Lung (tissue), 12 donors: ENCODE measurements around the gene PRKG1. TPM values are rescaled to one million over a fixed set of nuclear protein-coding genes. Genes with fewer than 3 reads are reported as not detected.

Experiments
- ATAC-seq: fragments of 200-7000 bp; cut with Tn5 transposase; one replicate; pipeline ENCODE4 v1.9.1; 2020; ENCODE audit warnings: moderate number of reproducible peaks; ENCODE audit not compliant: insufficient read depth, low FRiP score
- DNase-seq, 3 donors: peaks; one replicate each; pipeline ENCODE4 v3.0.0-alpha.2; 2013 to 2017
- H3K27ac ChIP-seq, 2 donors: one replicate each; pipeline ENCODE4 v1.5.1; 2013; ENCODE audit warnings: mild to moderate bottlenecking in 2 of 2, moderate library complexity in 2 of 2, control low read depth in 1 of 2, inconsistent platforms in 1 of 2, low read depth in 1 of 2, low read length in 1 of 2
- H3K27me3 ChIP-seq, 3 donors: one replicate each; pipeline ENCODE4 v1.5.1; 2013; ENCODE audit warnings: low read length in 2 of 3; ENCODE audit not compliant: control insufficient read depth in 3 of 3, insufficient read depth in 3 of 3
- H3K36me3 ChIP-seq, 4 donors: one replicate each; pipeline ENCODE4 v1.5.1; 2013; ENCODE audit warnings: low read length in 4 of 4, mild to moderate bottlenecking in 1 of 4, moderate library complexity in 1 of 4; ENCODE audit not compliant: control insufficient read depth in 4 of 4, insufficient read depth in 4 of 4
- H3K4me1 ChIP-seq, 5 donors: one replicate each; pipeline ENCODE4 v1.5.1; 2013; ENCODE audit warnings: low read length in 5 of 5, mild to moderate bottlenecking in 2 of 5, moderate library complexity in 1 of 5; ENCODE audit not compliant: control insufficient read depth in 5 of 5, insufficient read depth in 5 of 5
- H3K4me3 ChIP-seq: one replicate; pipeline ENCODE4 v1.5.1; 2013; ENCODE audit warnings: mild to moderate bottlenecking, control low read depth, moderate library complexity
- H3K9ac ChIP-seq, 2 donors: one replicate each; pipeline ENCODE4 v1.5.1; 2013; ENCODE audit warnings: low read length in 2 of 2, control low read depth in 1 of 2; ENCODE audit not compliant: insufficient read depth in 1 of 2
- H3K9me3 ChIP-seq, 4 donors: one replicate each; pipeline ENCODE4 v1.5.1; 2013; ENCODE audit warnings: low read length in 3 of 4, mild to moderate bottlenecking in 1 of 4, moderate library complexity in 1 of 4; ENCODE audit not compliant: control insufficient read depth in 4 of 4, insufficient read depth in 3 of 4
- WGBS, 2 donors: extraction: QIAGEN DNeasy Blood & Tissue Kit; methylation state at CpG; one replicate each; pipeline ENCODE4 v1.1.7; 2013; 5-methylcytosine and 5-hydroxymethylcytosine counted together
- polyA plus RNA-seq, 2 donors: library from polyadenylated mRNA; stranded (reverse); fragments of 200-250 nt; gene quantifications; one replicate each; pipeline ENCODE4 v1.2.1, GENCODE V29; 2013
- total RNA-seq, 2 donors: library from RNA; depleted of rRNA in 1 of 2; stranded (reverse); fragments of >200 nt in 1 of 2; gene quantifications; one replicate each; pipeline ENCODE4 v1.2.1, GENCODE V29; 2014 to 2021
- TF ChIP-seq, protein P1 (sequence below): IDR thresholded peaks from 2 replicates; pipeline ENCODE4 v1.5.1; 2012; ENCODE audit warnings: mild to moderate bottlenecking; ENCODE audit errors: control extremely low read depth, extremely low read depth
- donor health status: control.
- donor health status: control.
- donor health status: Bipolar disorder and iron deficiency.
- donor health status: healthy.
- donor health status: DM: yes; HTN: yes; CAD: no.

Gene PRKG1
- total and polyA plus RNA-seq, 4 donors: 2.1 to 50.8 (median 15.1) TPM

GRCh38 chr10:51231754-51232153, 157.5 kb downstream of the PRKG1 start:
- TF ChIP-seq, protein P1, sequence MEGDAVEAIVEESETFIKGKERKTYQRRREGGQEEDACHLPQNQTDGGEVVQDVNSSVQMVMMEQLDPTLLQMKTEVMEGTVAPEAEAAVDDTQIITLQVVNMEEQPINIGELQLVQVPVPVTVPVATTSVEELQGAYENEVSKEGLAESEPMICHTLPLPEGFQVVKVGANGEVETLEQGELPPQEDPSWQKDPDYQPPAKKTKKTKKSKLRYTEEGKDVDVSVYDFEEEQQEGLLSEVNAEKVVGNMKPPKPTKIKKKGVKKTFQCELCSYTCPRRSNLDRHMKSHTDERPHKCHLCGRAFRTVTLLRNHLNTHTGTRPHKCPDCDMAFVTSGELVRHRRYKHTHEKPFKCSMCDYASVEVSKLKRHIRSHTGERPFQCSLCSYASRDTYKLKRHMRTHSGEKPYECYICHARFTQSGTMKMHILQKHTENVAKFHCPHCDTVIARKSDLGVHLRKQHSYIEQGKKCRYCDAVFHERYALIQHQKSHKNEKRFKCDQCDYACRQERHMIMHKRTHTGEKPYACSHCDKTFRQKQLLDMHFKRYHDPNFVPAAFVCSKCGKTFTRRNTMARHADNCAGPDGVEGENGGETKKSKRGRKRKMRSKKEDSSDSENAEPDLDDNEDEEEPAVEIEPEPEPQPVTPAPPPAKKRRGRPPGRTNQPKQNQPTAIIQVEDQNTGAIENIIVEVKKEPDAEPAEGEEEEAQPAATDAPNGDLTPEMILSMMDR: no peak

DNA sequence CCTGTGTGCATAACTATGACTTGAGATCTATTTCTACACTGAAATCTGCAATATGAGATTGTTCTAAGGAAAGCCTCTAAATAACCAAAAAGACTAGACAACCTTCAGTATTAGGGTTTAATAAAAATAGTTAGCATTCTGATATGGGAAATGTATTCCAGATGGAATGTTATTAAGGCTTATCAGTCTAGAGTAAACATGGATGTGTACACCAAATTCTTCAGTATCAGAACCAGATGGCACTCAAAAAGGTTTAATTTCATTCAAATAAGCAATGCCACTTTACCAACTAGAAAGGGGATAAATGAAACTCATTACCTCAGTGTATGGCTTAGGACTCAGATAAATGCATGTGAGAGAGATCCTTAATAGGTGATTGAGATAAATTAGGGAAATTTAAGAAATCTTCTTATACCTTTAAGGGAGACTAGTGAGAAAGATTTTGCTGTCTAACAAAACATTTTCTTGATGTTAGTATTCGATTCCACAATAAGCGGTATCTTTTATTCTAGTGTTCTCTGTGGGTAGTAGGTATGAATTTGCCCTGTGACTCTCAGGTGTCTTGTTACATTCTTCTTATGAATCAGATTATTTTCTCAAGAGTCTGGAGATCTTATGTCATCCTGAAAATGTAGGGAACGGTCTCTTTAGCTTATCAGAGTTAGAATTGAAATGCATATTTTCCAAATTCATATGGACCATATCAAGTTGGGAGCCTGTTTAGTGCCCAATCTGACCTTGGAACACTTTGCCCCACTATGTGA, 159.2 kb downstream of the PRKG1 start:
- WGBS, 2 donors: 87 to 95% methylated on average over 3 of the region's 3 CpGs

More at GRCh38 chr10:51231754-51232153, 157.5 kb downstream of the PRKG1 start:
- Histone ChIP-seq H3K27ac (no peak overlapping the region), H3K27me3 (no peaks in the 10 kb centered on the region), H3K4me1 (peaks cover 0 to 25% (median 0%) of the 10 kb centered on the region in 5 donors), H3K36me3 (no peaks in the 10 kb centered on the region), H3K9ac (no peak overlapping the region), H3K4me3 (no peak overlapping the region), H3K9me3 (no peaks in the 10 kb centered on the region)
- ATAC-seq (no peak), DNase-seq (peak in 2 of 3 donors; percentile 22 to 41)
- WGBS, 2 donors: 53 to 78% methylated on average over 1 of the region's 1 CpG

GRCh38 chr10:51235865-51236264, 161.6 kb downstream of the PRKG1 start:
- no peak overlapping the region for H3K9ac ChIP-seq
- TF ChIP-seq, protein P1: no peak
- H3K36me3 ChIP-seq: no peaks in the 10 kb centered on the region
- DNase-seq: no peak
- H3K4me1 ChIP-seq: peaks cover 0 to 10% (median 0%) of the 10 kb centered on the region in 5 donors
- no peak overlapping the region for H3K27ac ChIP-seq
- ATAC-seq: no peak
- 96 to 97% methylated on average over 1 of the region's 1 CpG for WGBS, 2 donors
- no peaks in the 10 kb centered on the region for H3K27me3 ChIP-seq
- no peak overlapping the region for H3K4me3 ChIP-seq
- H3K9me3 ChIP-seq: no peaks in the 10 kb centered on the region

More for the DNA sequence above, 159.2 kb downstream of the PRKG1 start:
- peaks cover 0 to 21% (median 0%) of the 10 kb centered on the region in 5 donors for H3K4me1 ChIP-seq
- no peak overlapping the region for H3K4me3 ChIP-seq
- DNase-seq (no peak), ATAC-seq (no peak)
- no peak overlapping the region for H3K9ac ChIP-seq
- TF ChIP-seq, protein P1: no peak
- no peaks in the 10 kb centered on the region for H3K27me3 ChIP-seq
- H3K27ac ChIP-seq: no peak overlapping the region
- H3K36me3 ChIP-seq: no peaks in the 10 kb centered on the region
- no peaks in the 10 kb centered on the region for H3K9me3 ChIP-seq
